22Rv1 (cell line): ENCODE measurements around the gene KREMEN1.

Experiments used
- H3K27ac ChIP-seq: fragments of 450-650 bp; 2 replicates; pipeline ENCODE4 v1.5.1; 2017
- CTCF ChIP-seq: fragments of 450-650 bp; IDR thresholded peaks from 2 replicates; pipeline ENCODE4 v1.5.1; 2017; ENCODE audit warnings: mild to moderate bottlenecking
- ZFX ChIP-seq: fragments of 450-650 bp; IDR thresholded peaks from 2 replicates; pipeline ENCODE4 v1.6.1; 2017; ENCODE audit warnings: antibody characterized with exemption, borderline replicate concordance

The KREMEN1 gene

GRCh38 chr22:29050457-29050856 lies 22.4 kb upstream of the KREMEN1 start:
- no peak overlapping the region for H3K27ac ChIP-seq
- TF ChIP-seq CTCF (no peak), ZFX (no peak)

GRCh38 chr22:29053048-29053702 lies 19.7 kb upstream of the KREMEN1 start:
- no peak overlapping the region for H3K27ac ChIP-seq
- TF ChIP-seq ZFX (no peak), CTCF (no peak)

GRCh38 chr22:29054251-29054767 lies 18.5 kb upstream of the KREMEN1 start:
- no peak overlapping the region for H3K27ac ChIP-seq
- TF ChIP-seq ZFX (no peak), CTCF (no peak)

- H3K27ac ChIP-seq = no peak overlapping the region
- TF ChIP-seq ZFX (no peak), CTCF (no peak)
Observed at GRCh38 chr22:29055192-29055830, 17.5 kb upstream of the KREMEN1 start.

- no peak overlapping the region for H3K27ac ChIP-seq
- TF ChIP-seq ZFX (no peak), CTCF (no peak)
Observed at GRCh38 chr22:29056472-29056871, 16.4 kb upstream of the KREMEN1 start.

- TF ChIP-seq ZFX = no peak
- TF ChIP-seq CTCF = no peak
- no peak overlapping the region for H3K27ac ChIP-seq
Observed at GRCh38 chr22:29060251-29060869, 12.5 kb upstream of the KREMEN1 start.

- no peak for TF ChIP-seq ZFX
- TF ChIP-seq CTCF = no peak
- H3K27ac ChIP-seq = no peak overlapping the region
Observed at GRCh38 chr22:29060931-29061330, 11.9 kb upstream of the KREMEN1 start.
